ENCODE data around the gene SIM2.

DNA sequence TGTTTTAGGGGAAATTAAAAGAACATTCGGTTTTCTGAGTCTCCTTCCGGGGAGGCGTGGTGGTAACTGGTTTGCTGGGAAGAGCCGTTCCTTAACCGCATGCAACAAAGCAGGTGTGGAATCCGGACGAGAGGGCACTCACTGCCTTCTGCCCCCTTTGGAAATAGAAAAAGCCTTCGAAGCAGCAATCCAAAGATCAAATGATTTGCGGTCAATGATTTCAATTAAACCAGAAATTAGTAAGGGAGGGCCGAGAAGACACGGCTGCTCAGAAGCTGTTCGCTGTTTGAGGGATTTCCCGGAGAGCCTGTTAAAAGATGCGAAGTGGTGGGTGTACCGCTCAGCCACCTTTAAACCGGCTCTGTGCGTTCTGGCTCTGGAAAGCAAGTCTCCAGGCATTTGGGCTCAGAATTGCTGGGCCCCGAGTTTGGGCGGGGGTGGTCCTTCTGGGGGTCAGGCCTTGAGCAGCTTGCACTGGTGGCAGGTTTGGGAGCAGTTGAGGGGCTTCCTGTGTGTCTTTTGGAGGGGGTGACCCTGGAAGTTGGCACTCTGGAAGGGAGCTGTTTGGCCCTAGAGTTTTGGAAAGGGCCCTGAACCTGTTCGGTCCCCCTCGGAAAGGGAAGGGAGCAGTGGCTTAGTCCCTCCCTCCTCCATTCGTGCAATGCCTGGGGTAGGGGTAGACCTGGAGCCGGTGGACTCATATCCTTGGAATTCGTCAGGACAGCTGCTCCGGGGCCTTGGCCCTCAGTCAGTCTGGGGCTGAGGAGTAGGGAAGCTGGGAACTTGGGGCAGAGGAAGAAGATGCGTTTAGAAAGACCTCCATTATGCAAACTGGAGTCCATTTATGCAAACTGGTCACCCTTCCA, 3.1 kb downstream of the SIM2 start:
- TF ChIP-seq, protein P1, sequence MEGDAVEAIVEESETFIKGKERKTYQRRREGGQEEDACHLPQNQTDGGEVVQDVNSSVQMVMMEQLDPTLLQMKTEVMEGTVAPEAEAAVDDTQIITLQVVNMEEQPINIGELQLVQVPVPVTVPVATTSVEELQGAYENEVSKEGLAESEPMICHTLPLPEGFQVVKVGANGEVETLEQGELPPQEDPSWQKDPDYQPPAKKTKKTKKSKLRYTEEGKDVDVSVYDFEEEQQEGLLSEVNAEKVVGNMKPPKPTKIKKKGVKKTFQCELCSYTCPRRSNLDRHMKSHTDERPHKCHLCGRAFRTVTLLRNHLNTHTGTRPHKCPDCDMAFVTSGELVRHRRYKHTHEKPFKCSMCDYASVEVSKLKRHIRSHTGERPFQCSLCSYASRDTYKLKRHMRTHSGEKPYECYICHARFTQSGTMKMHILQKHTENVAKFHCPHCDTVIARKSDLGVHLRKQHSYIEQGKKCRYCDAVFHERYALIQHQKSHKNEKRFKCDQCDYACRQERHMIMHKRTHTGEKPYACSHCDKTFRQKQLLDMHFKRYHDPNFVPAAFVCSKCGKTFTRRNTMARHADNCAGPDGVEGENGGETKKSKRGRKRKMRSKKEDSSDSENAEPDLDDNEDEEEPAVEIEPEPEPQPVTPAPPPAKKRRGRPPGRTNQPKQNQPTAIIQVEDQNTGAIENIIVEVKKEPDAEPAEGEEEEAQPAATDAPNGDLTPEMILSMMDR (IDR thresholded peaks at IDR 0.05): no peak
- TF ChIP-seq POLR2A (IDR thresholded peaks at IDR 0.05): no peak
